ENCODE data around the gene HFM1.

DNA sequence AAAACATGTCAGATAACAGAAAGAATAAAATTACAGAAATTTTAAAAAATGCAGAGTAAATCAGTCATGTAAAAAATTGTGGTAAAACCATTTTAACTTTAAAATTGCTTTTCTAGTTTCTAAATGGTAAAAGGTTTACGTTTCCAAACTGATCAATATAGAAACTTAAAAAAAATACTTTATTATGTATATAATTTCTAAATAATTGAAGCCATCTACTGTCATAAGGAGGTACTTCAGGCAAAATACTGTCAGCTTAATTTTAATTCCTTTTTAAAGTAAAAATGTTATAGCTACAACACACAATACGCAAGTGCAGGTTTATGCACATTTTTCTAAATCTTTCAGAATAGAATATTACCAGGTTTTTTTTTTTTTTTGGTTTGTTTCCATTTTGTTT, 159.9 kb downstream of the HFM1 start:
- no peak for TF ChIP-seq RAD21 (IDR thresholded peaks at IDR 0.05; ENCODE audit: low read depth)
- TF ChIP-seq EP300 (IDR thresholded peaks at IDR 0.05; ENCODE audit: borderline replicate concordance): no peak
- TF ChIP-seq CREB1 (IDR thresholded peaks at IDR 0.05; ENCODE audit: low read depth): no peak
